IPS-20b (cell line): ENCODE results near the gene DDX3X.
"Not testable (repeated sequence)": the region's sequence is repeated elsewhere in the genome, so short reads cannot be mapped to it uniquely, and the experiment has no call there.

Experiments used
- H3K27ac ChIP-seq: one replicate; pipeline ENCODE4 v1.5.1; 2013; ENCODE audit warnings: low read length
- H3K27me3 ChIP-seq: 2 replicates; pipeline ENCODE4 v1.6.1; 2013; ENCODE audit warnings: mild to moderate bottlenecking, low read length, inconsistent platforms; ENCODE audit not compliant: insufficient read depth
- H3K36me3 ChIP-seq: 2 replicates; pipeline ENCODE4 v1.6.1; 2013; ENCODE audit warnings: low read depth, mild to moderate bottlenecking, inconsistent platforms, low read length, moderate library complexity; ENCODE audit not compliant: insufficient read depth
- H3K4me1 ChIP-seq: 2 replicates; pipeline ENCODE4 v1.6.1; 2013; ENCODE audit warnings: mild to moderate bottlenecking, control low read depth, inconsistent platforms, low read length, moderate library complexity; ENCODE audit not compliant: insufficient read depth
- H3K4me3 ChIP-seq: 2 replicates; pipeline ENCODE4 v1.5.1; 2013; ENCODE audit warnings: mild to moderate bottlenecking, low read length, inconsistent platforms
- H3K9ac ChIP-seq: 2 replicates; pipeline ENCODE4 v1.6.1; 2013; ENCODE audit warnings: low read depth, mild to moderate bottlenecking, inconsistent platforms, low read length, moderate library complexity
- H3K9me3 ChIP-seq: 2 replicates; pipeline ENCODE4 v1.6.1; 2013; ENCODE audit warnings: mild to moderate bottlenecking, low read depth, low read length, inconsistent platforms; ENCODE audit not compliant: insufficient read depth

Gene DDX3X

GRCh38 chrX:41339148-41339547, 5.2 kb downstream of the DDX3X start:
- H3K36me3 ChIP-seq, result peaks cover 82% of the 10 kb centered on the region
- no peaks in the 10 kb centered on the region for H3K4me1 ChIP-seq
- peak overlapping the region; percentile 40; the same call in 1 of the 2 replicates for H3K4me3 ChIP-seq
- H3K9me3 ChIP-seq, result no peaks in the 10 kb centered on the region
- no peak overlapping the region for H3K9ac ChIP-seq
- H3K27me3 ChIP-seq, result no peaks in the 10 kb centered on the region
- no peak overlapping the region for H3K27ac ChIP-seq

- Histone ChIP-seq H3K4me3 (no peak overlapping the region), H3K4me1 (no peaks in the 10 kb centered on the region), H3K9ac (no peak overlapping the region), H3K27me3 (no peaks in the 10 kb centered on the region), H3K36me3 (peaks cover 100% of the 10 kb centered on the region), H3K9me3 (no peaks in the 10 kb centered on the region), H3K27ac (no peak overlapping the region)
Measured at GRCh38 chrX:41344053-41344452, 10.1 kb downstream of the DDX3X start.

GRCh38 chrX:41347186-41347585, 13.2 kb downstream of the DDX3X start:
- no peak overlapping the region for H3K4me3 ChIP-seq
- H3K27ac ChIP-seq, result no peak overlapping the region
- no peaks in the 10 kb centered on the region for H3K9me3 ChIP-seq
- no peaks in the 10 kb centered on the region for H3K4me1 ChIP-seq
- H3K36me3 ChIP-seq, result peaks cover 86% of the 10 kb centered on the region
- H3K27me3 ChIP-seq, result no peaks in the 10 kb centered on the region
- no peak overlapping the region for H3K9ac ChIP-seq

- H3K4me3 ChIP-seq, result no peak overlapping the region
- no peaks in the 10 kb centered on the region for H3K4me1 ChIP-seq
- no peaks in the 10 kb centered on the region for H3K9me3 ChIP-seq
- no peak overlapping the region for H3K9ac ChIP-seq
- no peaks in the 10 kb centered on the region for H3K27me3 ChIP-seq
- no peak overlapping the region for H3K27ac ChIP-seq
- peaks cover 72% of the 10 kb centered on the region for H3K36me3 ChIP-seq
Measured at GRCh38 chrX:41348551-41348950, 14.6 kb downstream of the DDX3X start.

GRCh38 chrX:41350150-41350975, 16.4 kb downstream of the DDX3X start:
- Histone ChIP-seq H3K4me1 (no peaks in the 10 kb centered on the region), H3K27me3 (no peaks in the 10 kb centered on the region), H3K36me3 (peaks cover 54% of the 10 kb centered on the region), H3K4me3 (no peak overlapping the region), H3K27ac (no peak overlapping the region), H3K9ac (no peak overlapping the region), H3K9me3 (no peaks in the 10 kb centered on the region)

- no peak overlapping the region for H3K27ac ChIP-seq
- no peak overlapping the region for H3K4me3 ChIP-seq
- no peak overlapping the region for H3K9ac ChIP-seq
- no peaks in the 10 kb centered on the region for H3K9me3 ChIP-seq
- no peaks in the 10 kb centered on the region for H3K27me3 ChIP-seq
- H3K36me3 ChIP-seq, result peaks cover 47% of the 10 kb centered on the region
- H3K4me1 ChIP-seq, result no peaks in the 10 kb centered on the region
Measured at GRCh38 chrX:41350976-41351569, 17.1 kb downstream of the DDX3X start.

GRCh38 chrX:41351923-41352322, 18.0 kb downstream of the DDX3X start:
- Histone ChIP-seq H3K9me3 (no peaks in the 10 kb centered on the region), H3K27me3 (no peaks in the 10 kb centered on the region), H3K27ac (no peak overlapping the region), H3K4me3 (no peak overlapping the region), H3K4me1 (no peaks in the 10 kb centered on the region), H3K36me3 (peaks cover 39% of the 10 kb centered on the region), H3K9ac (no peak overlapping the region)

GRCh38 chrX:41352329-41352838, 18.4 kb downstream of the DDX3X start:
- Histone ChIP-seq H3K9ac (no peak overlapping the region), H3K27ac (no peak overlapping the region), H3K9me3 (no peaks in the 10 kb centered on the region), H3K27me3 (no peaks in the 10 kb centered on the region), H3K4me1 (no peaks in the 10 kb centered on the region), H3K4me3 (no peak overlapping the region), H3K36me3 (peaks cover 34% of the 10 kb centered on the region)

GRCh38 chrX:41353985-41354384, 20.0 kb downstream of the DDX3X start:
- H3K9ac ChIP-seq, result no peak overlapping the region
- H3K27me3 ChIP-seq, result no peaks in the 10 kb centered on the region
- peaks cover 18% of the 10 kb centered on the region; the same call in 1 of the 2 replicates for H3K36me3 ChIP-seq
- H3K4me1 ChIP-seq, result no peaks in the 10 kb centered on the region
- H3K4me3 ChIP-seq, result no peak overlapping the region
- no peaks in the 10 kb centered on the region for H3K9me3 ChIP-seq
- H3K27ac ChIP-seq, result no peak overlapping the region

GRCh38 chrX:41369152-41369551, 35.2 kb downstream of the DDX3X start:
- Histone ChIP-seq H3K27me3 (no peaks in the 10 kb centered on the region), H3K9me3 (no peaks in the 10 kb centered on the region), H3K27ac (no peak overlapping the region), H3K4me1 (no peaks in the 10 kb centered on the region), H3K36me3 (no peaks in the 10 kb centered on the region), H3K4me3 (no peak overlapping the region), H3K9ac (no peak overlapping the region)

GRCh38 chrX:41371575-41371974, 37.6 kb downstream of the DDX3X start:
- not testable (repeated sequence) for H3K4me1 ChIP-seq, H3K4me3 ChIP-seq, H3K27ac ChIP-seq, H3K9ac ChIP-seq, H3K27me3 ChIP-seq, H3K9me3 ChIP-seq, H3K36me3 ChIP-seq

GRCh38 chrX:41373989-41374606, 40.1 kb downstream of the DDX3X start:
- Histone ChIP-seq H3K9me3 (no peaks in the 10 kb centered on the region), H3K4me3 (no peak overlapping the region), H3K27me3 (no peaks in the 10 kb centered on the region), H3K27ac (no peak overlapping the region), H3K4me1 (no peaks in the 10 kb centered on the region), H3K36me3 (no peaks in the 10 kb centered on the region), H3K9ac (no peak overlapping the region)
